ENCODE data around the gene HRH1.

Gene HRH1

DNA sequence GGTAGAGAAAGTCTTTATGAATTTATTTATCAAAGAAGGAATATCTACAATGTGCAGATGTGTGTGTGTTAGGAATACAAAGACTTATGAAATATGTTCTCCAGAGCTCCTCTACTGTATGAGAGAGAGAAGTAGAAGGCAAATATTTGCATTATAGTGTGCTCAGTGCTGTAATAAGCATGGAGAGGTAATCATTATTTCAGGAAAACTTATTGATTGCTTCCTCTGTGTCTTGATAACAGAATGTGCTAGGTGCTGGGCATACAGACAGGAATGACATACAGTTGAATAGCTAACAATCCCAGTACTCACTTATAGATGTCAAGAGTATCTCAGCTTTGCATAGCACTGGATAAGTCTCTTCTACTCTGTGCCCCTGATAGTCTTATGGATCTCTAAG lies 148.2 kb downstream of the HRH1 start:
- H3K4me3 ChIP-seq (ENCODE audit: control insufficient read depth, low read depth, low read length) = no peak overlapping the region
- no peak for DNase-seq (ENCODE audit: low read depth)
- no peak for TF ChIP-seq CTCF (IDR thresholded peaks at IDR 0.05; ENCODE audit: control insufficient read depth, insufficient read depth, low read depth, low read length, missing control alignments)

DNA sequence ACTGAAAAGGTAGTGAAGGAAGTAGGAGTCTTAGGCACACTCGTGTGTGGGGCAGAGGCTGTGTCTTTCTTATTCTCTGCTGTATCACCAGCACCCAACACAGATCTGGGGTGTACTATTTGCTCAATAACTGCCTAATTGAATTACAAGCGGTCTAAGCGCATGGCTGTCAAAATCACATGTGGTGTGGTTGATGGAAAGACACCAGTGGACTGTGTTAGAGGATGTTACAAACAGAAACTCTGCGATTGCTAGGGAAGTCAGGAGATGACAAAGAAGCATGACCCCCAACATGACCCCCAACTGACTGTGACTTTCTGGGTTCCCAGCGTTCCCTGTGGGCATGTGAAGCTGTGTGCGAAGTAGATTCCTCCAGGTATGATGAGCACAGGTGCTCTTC lies 149.9 kb downstream of the HRH1 start:
- TF ChIP-seq CTCF (IDR thresholded peaks at IDR 0.05; ENCODE audit: control insufficient read depth, insufficient read depth, low read depth, low read length, missing control alignments) = no peak
- no peak overlapping the region for H3K4me3 ChIP-seq (ENCODE audit: control insufficient read depth, low read depth, low read length)
- no peak for DNase-seq (ENCODE audit: low read depth)

GRCh38 chr3:11305509-11305908 lies 151.2 kb downstream of the HRH1 start:
- DNase-seq (ENCODE audit: low read depth) = no peak
- TF ChIP-seq CTCF (IDR thresholded peaks at IDR 0.05; ENCODE audit: control insufficient read depth, insufficient read depth, low read depth, low read length, missing control alignments) = no peak
- H3K4me3 ChIP-seq (ENCODE audit: control insufficient read depth, low read depth, low read length) = no peak overlapping the region

DNA sequence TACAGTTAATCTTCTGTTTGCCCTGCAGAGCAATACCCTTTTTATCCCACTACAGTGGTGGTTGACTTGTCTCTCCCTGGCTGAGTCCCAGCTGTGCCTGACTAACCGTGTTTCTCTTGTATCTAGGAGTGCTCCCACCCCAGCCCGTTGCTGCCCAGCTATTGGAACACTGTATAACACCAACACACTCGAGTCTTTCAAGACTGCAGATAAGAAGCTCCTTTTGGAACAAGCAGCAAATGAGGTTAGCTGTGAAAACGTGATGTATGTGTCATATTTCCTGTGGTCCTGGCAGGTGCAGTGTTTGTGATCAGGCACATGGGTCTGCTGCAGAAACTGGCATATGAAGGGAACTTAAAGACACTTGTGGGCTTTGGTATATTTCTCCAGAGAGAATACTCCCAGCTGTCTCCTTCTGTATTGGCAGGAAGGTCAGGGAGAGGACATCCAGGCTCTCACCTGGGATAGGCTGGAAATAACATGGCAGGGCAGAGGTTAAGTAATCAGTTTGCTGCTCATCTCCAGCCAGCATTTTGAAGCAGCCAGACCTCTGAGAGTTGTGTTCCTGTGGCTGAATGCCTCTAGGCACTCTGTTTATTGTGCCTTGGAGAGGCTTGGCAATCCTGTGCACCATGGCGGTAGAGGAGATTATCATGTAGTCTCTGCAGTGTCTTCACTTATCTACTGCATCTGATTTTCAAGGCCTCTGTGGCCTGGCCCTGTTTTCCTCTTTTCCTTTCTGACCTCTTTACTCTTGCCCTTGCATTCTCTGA lies 152.7 kb downstream of the HRH1 start:
- DNase-seq (ENCODE audit: low read depth) = no peak
- no peak overlapping the region for H3K4me3 ChIP-seq (ENCODE audit: control insufficient read depth, low read depth, low read length)
- TF ChIP-seq CTCF (IDR thresholded peaks at IDR 0.05; ENCODE audit: control insufficient read depth, insufficient read depth, low read depth, low read length, missing control alignments) = no peak

- no peak for TF ChIP-seq CTCF (IDR thresholded peaks at IDR 0.05; ENCODE audit: control insufficient read depth, insufficient read depth, low read depth, low read length, missing control alignments)
- DNase-seq (ENCODE audit: low read depth) = no peak
- no peak overlapping the region for H3K4me3 ChIP-seq (ENCODE audit: control insufficient read depth, low read depth, low read length)
Measured at GRCh38 chr3:11307830-11308432, 153.6 kb downstream of the HRH1 start.

DNA sequence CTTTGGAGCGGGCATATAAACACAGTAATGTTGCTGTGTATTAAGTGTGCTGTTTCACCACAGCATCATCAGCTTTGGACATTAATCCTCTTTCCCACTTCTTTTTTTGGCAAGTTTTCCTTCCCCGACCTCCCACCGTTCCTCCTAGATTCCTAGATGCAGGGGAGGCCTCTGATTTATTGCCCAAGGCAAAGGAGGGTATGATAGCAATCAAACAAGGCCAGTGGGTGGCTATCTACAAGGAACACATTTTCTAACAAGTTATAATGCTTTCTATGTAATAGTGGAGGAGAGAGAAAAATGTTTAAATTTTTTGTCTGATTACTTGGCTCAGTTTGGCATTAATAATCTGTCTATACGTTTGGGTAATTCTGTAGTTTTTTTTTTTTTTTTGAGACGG lies 156.0 kb downstream of the HRH1 start:
- no peak for TF ChIP-seq CTCF (IDR thresholded peaks at IDR 0.05; ENCODE audit: control insufficient read depth, insufficient read depth, low read depth, low read length, missing control alignments)
- DNase-seq (ENCODE audit: low read depth) = no peak
- no peak overlapping the region for H3K4me3 ChIP-seq (ENCODE audit: control insufficient read depth, low read depth, low read length)
